WTC11 (cell line): ENCODE data around the gene MAPKAP1. TPM values are rescaled to one million over a fixed set of nuclear protein-coding genes. Genes with fewer than 3 reads are reported as not detected.

Experiments used
- ATAC-seq: fragments of 200-7000 bp; cut with Tn5 transposase; 2 replicates; pipeline ENCODE4 v1.10.0; 2021; ENCODE audit warnings: mild to moderate bottlenecking, moderate library complexity
- CTCF ChIA-PET: fragments of 300-600 bp; sonication (Branson Sonifier 250); formaldehyde crosslinking; loops from one replicate; lab custom pipeline; 2021; ENCODE audit warnings: antibody characterized with exemption; lab: Charles Lee
- POLR2A ChIA-PET: fragments of 350-600 bp; sonication (Branson Sonifier 250); formaldehyde crosslinking; loops from one replicate; lab custom pipeline; 2021; ENCODE audit warnings: antibody characterized with exemption; lab: Charles Lee
- DNase-seq: peaks from one replicate; pipeline ENCODE4 v3.0.0; 2021; ENCODE audit warnings: low spot score
- H3K27ac Mint-ChIP-seq: 2 replicates; pipeline ENCODE4 v1.8.0; 2021; ENCODE audit warnings: mixed read lengths
- H3K27me3 Mint-ChIP-seq: 2 replicates; pipeline ENCODE4 v1.8.0; 2021; ENCODE audit warnings: low read depth, mild to moderate bottlenecking, moderate library complexity, mixed read lengths
- H3K36me3 Mint-ChIP-seq: 2 replicates; pipeline ENCODE4 v1.8.0; 2021; ENCODE audit warnings: mixed read lengths
- H3K4me1 Mint-ChIP-seq: 2 replicates; pipeline ENCODE4 v1.8.0; 2022; ENCODE audit warnings: mixed read lengths
- H3K4me3 Mint-ChIP-seq: 2 replicates; pipeline ENCODE4 v1.8.0; 2021; ENCODE audit warnings: mild to moderate bottlenecking, moderate library complexity, mixed read lengths
- H3K9me3 Mint-ChIP-seq: 2 replicates; pipeline ENCODE4 v1.8.0; 2021; ENCODE audit warnings: mixed read lengths
- ESRRA ChIP-seq: sonication (generic); formaldehyde crosslinking; IDR thresholded peaks from 2 replicates; pipeline ENCODE4 v1.8.1; 2022; ENCODE audit warnings: mild to moderate bottlenecking, missing genetic modification reagents, borderline replicate concordance
- ETV6 ChIP-seq: sonication (generic); formaldehyde crosslinking; IDR thresholded peaks from 2 replicates; pipeline ENCODE4 v1.8.1; 2022; ENCODE audit warnings: mild to moderate bottlenecking, missing genetic modification reagents
- HMGA2 ChIP-seq: fragments of 250-450 bp; sonication (Bioruptor Pico); IDR thresholded peaks from 2 replicates; pipeline ENCODE4 v1.4.0; 2021; ENCODE audit warnings: mild to moderate bottlenecking, moderate library complexity
- NFATC4 ChIP-seq: fragments of 250-450 bp; sonication (Bioruptor Pico); IDR thresholded peaks from 2 replicates; pipeline ENCODE4 v1.9.0; 2021; ENCODE audit warnings: mild to moderate bottlenecking
- NR1H2 ChIP-seq: sonication (generic); formaldehyde crosslinking; IDR thresholded peaks from 2 replicates; pipeline ENCODE4 v1.9.0; 2021; ENCODE audit warnings: mild to moderate bottlenecking, moderate library complexity, missing genetic modification reagents
- NR3C1 ChIP-seq: sonication (generic); formaldehyde crosslinking; conservative IDR thresholded peaks from 2 replicates; pipeline ENCODE4 v1.8.1; 2023; ENCODE audit warnings: low read depth, mild to moderate bottlenecking, missing genetic modification reagents
- TCF7 ChIP-seq: sonication (generic); formaldehyde crosslinking; IDR thresholded peaks from 2 replicates; pipeline ENCODE4 v1.8.0; 2022; ENCODE audit warnings: mild to moderate bottlenecking, low read depth, missing genetic modification reagents, moderate library complexity
- ZBTB21 ChIP-seq: sonication (generic); formaldehyde crosslinking; IDR thresholded peaks from 2 replicates; pipeline ENCODE4 v1.8.1; 2023; ENCODE audit warnings: mild to moderate bottlenecking, missing genetic modification reagents, borderline replicate concordance
- ZNF232 ChIP-seq: sonication (generic); formaldehyde crosslinking; IDR thresholded peaks from 2 replicates; pipeline ENCODE4 v1.8.0; 2022; ENCODE audit warnings: mild to moderate bottlenecking, missing genetic modification reagents
- ZNF317 ChIP-seq: sonication (generic); formaldehyde crosslinking; IDR thresholded peaks from 2 replicates; pipeline ENCODE4 v1.8.1; 2023; ENCODE audit warnings: low read depth, mild to moderate bottlenecking, moderate library complexity, missing genetic modification reagents, borderline replicate concordance
- ZNF416 ChIP-seq: fragments of 250-450 bp; sonication (Bioruptor Pico); IDR thresholded peaks from 2 replicates; pipeline ENCODE4 v1.9.0; 2021; ENCODE audit warnings: mild to moderate bottlenecking, inconsistent platforms
- ZNF671 ChIP-seq: fragments of 250-450 bp; sonication (Bioruptor Pico); IDR thresholded peaks from 2 replicates; pipeline ENCODE4 v1.8.0; 2021; ENCODE audit warnings: mild to moderate bottlenecking
- total RNA-seq: library from RNA; stranded (reverse); gene quantifications from 3 replicates; pipeline ENCODE4 v1.2.3, GENCODE V29; 2021
- TF ChIP-seq, protein P1 (sequence below): fragments of 250-450 bp; sonication (Bioruptor Pico); IDR thresholded peaks from 2 replicates; pipeline ENCODE4 v1.9.0; 2021; ENCODE audit warnings: mild to moderate bottlenecking
- TF ChIP-seq, protein P2 (sequence below): sonication (generic); formaldehyde crosslinking; IDR thresholded peaks from 2 replicates; pipeline ENCODE4 v1.8.1; 2023; ENCODE audit warnings: mild to moderate bottlenecking, missing genetic modification reagents
- TF ChIP-seq, protein P3 (sequence below): fragments of 250-450 bp; sonication (Bioruptor Pico); IDR thresholded peaks from 2 replicates; pipeline ENCODE4 v2.1.2; 2022; ENCODE audit warnings: mild to moderate bottlenecking, moderate library complexity
- TF ChIP-seq, protein P4 (sequence below): sonication (generic); formaldehyde crosslinking; conservative IDR thresholded peaks from 2 replicates; pipeline ENCODE4 v1.8.1; 2023; ENCODE audit warnings: mild to moderate bottlenecking, low read depth, missing genetic modification reagents, moderate library complexity
- TF ChIP-seq, protein P5 (sequence below): sonication (generic); formaldehyde crosslinking; IDR thresholded peaks from 2 replicates; pipeline ENCODE4 v1.8.0; 2023; ENCODE audit warnings: mild to moderate bottlenecking, missing genetic modification reagents

MAPKAP1 gene
- total RNA-seq, 1 experiment from 2014 or later, result 111 TPM

DNA sequence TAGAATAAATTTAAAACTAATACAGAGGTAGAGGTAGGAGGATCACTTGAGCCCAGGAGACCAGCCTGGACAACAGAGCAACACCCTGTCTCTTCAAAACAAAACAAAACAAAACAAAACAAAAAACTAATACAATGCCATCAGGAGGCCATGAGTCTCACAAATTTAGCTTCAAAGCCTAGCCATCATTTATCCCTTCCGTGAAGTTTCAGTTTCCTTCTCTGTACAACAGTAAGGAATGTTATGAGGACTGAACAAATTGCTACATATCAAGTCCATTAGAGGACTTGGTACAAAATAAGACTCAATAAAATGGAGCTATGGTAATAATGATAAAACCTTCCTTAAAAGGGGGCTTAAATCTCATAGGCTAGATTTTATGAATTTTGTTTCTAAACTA lies 60.8 kb downstream of the MAPKAP1 start:
- CTCF ChIA-PET, result interaction anchor here (0.7 kb wide), 1 partner anchor 10 kb away, joined by 6 read pairs; no protein-coding TSS in a partner anchor
- Mint-ChIP-seq H3K27me3 (no peaks in the 10 kb centered on the region), H3K36me3 (0 out of 2 replicates have a peak, but pooled peaks cover 5% of the 10 kb centered on the region), H3K4me3 (no peak overlapping the region), H3K27ac (peak overlapping the region; percentile 78), H3K9me3 (no peaks in the 10 kb centered on the region), H3K4me1 (peaks cover 69% of the 10 kb centered on the region)
- TF ChIP-seq ZBTB21 (CRISPR knock-in tag) (no peak), ZNF317 (CRISPR knock-in tag) (no peak), TCF7 (CRISPR knock-in tag) (no peak), HMGA2 (CRISPR knock-in tag) (no peak), ESRRA (CRISPR knock-in tag) (no peak), ZNF416 (CRISPR knock-in tag) (no peak), NFATC4 (no peak), ZNF232 (no peak), NR3C1 (CRISPR knock-in tag) (no peak), NR1H2 (no peak), ETV6 (CRISPR knock-in tag) (no peak), ZNF671 (CRISPR knock-in tag) (no peak)
- TF ChIP-seq, protein P1, sequence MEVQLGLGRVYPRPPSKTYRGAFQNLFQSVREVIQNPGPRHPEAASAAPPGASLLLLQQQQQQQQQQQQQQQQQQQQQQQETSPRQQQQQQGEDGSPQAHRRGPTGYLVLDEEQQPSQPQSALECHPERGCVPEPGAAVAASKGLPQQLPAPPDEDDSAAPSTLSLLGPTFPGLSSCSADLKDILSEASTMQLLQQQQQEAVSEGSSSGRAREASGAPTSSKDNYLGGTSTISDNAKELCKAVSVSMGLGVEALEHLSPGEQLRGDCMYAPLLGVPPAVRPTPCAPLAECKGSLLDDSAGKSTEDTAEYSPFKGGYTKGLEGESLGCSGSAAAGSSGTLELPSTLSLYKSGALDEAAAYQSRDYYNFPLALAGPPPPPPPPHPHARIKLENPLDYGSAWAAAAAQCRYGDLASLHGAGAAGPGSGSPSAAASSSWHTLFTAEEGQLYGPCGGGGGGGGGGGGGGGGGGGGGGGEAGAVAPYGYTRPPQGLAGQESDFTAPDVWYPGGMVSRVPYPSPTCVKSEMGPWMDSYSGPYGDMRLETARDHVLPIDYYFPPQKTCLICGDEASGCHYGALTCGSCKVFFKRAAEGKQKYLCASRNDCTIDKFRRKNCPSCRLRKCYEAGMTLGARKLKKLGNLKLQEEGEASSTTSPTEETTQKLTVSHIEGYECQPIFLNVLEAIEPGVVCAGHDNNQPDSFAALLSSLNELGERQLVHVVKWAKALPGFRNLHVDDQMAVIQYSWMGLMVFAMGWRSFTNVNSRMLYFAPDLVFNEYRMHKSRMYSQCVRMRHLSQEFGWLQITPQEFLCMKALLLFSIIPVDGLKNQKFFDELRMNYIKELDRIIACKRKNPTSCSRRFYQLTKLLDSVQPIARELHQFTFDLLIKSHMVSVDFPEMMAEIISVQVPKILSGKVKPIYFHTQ, result no peak
- TF ChIP-seq, protein P2, sequence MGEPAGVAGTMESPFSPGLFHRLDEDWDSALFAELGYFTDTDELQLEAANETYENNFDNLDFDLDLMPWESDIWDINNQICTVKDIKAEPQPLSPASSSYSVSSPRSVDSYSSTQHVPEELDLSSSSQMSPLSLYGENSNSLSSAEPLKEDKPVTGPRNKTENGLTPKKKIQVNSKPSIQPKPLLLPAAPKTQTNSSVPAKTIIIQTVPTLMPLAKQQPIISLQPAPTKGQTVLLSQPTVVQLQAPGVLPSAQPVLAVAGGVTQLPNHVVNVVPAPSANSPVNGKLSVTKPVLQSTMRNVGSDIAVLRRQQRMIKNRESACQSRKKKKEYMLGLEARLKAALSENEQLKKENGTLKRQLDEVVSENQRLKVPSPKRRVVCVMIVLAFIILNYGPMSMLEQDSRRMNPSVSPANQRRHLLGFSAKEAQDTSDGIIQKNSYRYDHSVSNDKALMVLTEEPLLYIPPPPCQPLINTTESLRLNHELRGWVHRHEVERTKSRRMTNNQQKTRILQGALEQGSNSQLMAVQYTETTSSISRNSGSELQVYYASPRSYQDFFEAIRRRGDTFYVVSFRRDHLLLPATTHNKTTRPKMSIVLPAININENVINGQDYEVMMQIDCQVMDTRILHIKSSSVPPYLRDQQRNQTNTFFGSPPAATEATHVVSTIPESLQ (CRISPR knock-in tag), result no peak
- TF ChIP-seq, protein P3, sequence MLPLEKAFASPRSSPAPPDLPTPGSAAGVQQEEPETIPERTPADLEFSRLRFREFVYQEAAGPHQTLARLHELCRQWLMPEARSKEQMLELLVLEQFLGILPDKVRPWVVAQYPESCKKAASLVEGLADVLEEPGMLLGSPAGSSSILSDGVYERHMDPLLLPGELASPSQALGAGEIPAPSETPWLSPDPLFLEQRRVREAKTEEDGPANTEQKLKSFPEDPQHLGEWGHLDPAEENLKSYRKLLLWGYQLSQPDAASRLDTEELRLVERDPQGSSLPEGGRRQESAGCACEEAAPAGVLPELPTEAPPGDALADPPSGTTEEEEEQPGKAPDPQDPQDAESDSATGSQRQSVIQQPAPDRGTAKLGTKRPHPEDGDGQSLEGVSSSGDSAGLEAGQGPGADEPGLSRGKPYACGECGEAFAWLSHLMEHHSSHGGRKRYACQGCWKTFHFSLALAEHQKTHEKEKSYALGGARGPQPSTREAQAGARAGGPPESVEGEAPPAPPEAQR (CRISPR knock-in tag), result no peak
- TF ChIP-seq, protein P4, sequence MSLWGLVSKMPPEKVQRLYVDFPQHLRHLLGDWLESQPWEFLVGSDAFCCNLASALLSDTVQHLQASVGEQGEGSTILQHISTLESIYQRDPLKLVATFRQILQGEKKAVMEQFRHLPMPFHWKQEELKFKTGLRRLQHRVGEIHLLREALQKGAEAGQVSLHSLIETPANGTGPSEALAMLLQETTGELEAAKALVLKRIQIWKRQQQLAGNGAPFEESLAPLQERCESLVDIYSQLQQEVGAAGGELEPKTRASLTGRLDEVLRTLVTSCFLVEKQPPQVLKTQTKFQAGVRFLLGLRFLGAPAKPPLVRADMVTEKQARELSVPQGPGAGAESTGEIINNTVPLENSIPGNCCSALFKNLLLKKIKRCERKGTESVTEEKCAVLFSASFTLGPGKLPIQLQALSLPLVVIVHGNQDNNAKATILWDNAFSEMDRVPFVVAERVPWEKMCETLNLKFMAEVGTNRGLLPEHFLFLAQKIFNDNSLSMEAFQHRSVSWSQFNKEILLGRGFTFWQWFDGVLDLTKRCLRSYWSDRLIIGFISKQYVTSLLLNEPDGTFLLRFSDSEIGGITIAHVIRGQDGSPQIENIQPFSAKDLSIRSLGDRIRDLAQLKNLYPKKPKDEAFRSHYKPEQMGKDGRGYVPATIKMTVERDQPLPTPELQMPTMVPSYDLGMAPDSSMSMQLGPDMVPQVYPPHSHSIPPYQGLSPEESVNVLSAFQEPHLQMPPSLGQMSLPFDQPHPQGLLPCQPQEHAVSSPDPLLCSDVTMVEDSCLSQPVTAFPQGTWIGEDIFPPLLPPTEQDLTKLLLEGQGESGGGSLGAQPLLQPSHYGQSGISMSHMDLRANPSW (CRISPR knock-in tag), result no peak
- TF ChIP-seq, protein P5, sequence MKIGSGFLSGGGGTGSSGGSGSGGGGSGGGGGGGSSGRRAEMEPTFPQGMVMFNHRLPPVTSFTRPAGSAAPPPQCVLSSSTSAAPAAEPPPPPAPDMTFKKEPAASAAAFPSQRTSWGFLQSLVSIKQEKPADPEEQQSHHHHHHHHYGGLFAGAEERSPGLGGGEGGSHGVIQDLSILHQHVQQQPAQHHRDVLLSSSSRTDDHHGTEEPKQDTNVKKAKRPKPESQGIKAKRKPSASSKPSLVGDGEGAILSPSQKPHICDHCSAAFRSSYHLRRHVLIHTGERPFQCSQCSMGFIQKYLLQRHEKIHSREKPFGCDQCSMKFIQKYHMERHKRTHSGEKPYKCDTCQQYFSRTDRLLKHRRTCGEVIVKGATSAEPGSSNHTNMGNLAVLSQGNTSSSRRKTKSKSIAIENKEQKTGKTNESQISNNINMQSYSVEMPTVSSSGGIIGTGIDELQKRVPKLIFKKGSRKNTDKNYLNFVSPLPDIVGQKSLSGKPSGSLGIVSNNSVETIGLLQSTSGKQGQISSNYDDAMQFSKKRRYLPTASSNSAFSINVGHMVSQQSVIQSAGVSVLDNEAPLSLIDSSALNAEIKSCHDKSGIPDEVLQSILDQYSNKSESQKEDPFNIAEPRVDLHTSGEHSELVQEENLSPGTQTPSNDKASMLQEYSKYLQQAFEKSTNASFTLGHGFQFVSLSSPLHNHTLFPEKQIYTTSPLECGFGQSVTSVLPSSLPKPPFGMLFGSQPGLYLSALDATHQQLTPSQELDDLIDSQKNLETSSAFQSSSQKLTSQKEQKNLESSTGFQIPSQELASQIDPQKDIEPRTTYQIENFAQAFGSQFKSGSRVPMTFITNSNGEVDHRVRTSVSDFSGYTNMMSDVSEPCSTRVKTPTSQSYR (CRISPR knock-in tag), result no peak
- DNase-seq, result no peak
- POLR2A ChIA-PET, result no interaction called here
- no peak for ATAC-seq
